IMR-90 (cell line): Measurements from ENCODE around the gene PLA2G4F. TPM values are rescaled to one million over a fixed set of nuclear protein-coding genes. Genes with fewer than 3 reads are reported as not detected.

Experiments
- ATAC-seq: fragments of 200-7000 bp; cut with Tn5 transposase; 2 replicates; pipeline ENCODE4 v1.9.1; 2020; ENCODE audit warnings: low read depth, mild to moderate bottlenecking, moderate library complexity
- BruUV-seq: library from RNA; stranded (reverse); fragments of 400-500 nt; replicated peaks from 2 replicates; lab custom pipeline; 2021; lab: Mats Ljungman, UMichigan
- CTCF ChIA-PET: fragments of 300-600 bp; formaldehyde crosslinking; extraction: SDS; loops from one replicate; lab custom pipeline; 2021; ENCODE audit warnings: antibody characterized with exemption; lab: Yijun Ruan, JAX
- POLR2A ChIA-PET: fragments of 300-600 bp; sonication (Branson Sonifier 250); formaldehyde crosslinking; loops from one replicate; lab custom pipeline; 2022; ENCODE audit warnings: antibody characterized with exemption; ENCODE audit not compliant: unreplicated experiment; lab: Charles Lee
- DNase-seq: peaks from one replicate; pipeline ENCODE4 v3.0.0; 2013
- H2AFZ ChIP-seq: replicated peaks from 2 replicates; pipeline ENCODE3; 2013; ENCODE audit warnings: low read length, mild to moderate bottlenecking; ENCODE audit not compliant: poor library complexity
- H2AK5ac ChIP-seq: 2 replicates; pipeline ENCODE4 v1.6.1; 2013; ENCODE audit warnings: low read depth, low read length, inconsistent platforms
- H2AK9ac ChIP-seq: replicated peaks from 2 replicates; pipeline ENCODE3; 2013; ENCODE audit warnings: mild to moderate bottlenecking, low read depth, low read length, moderate library complexity; ENCODE audit not compliant: poor library complexity
- H2BK120ac ChIP-seq: 2 replicates; pipeline ENCODE4 v1.6.1; 2013; ENCODE audit warnings: low read depth, low read length, inconsistent platforms
- H2BK15ac ChIP-seq: 3 replicates; pipeline ENCODE4 v1.6.1; 2013; ENCODE audit warnings: low read depth, low read length, inconsistent platforms
- H2BK20ac ChIP-seq: 2 replicates; pipeline ENCODE4 v1.6.1; 2013; ENCODE audit warnings: low read depth, mild to moderate bottlenecking, inconsistent platforms, low read length, moderate library complexity
- H2BK5ac ChIP-seq: 2 replicates; pipeline ENCODE4 v1.6.1; 2013; ENCODE audit warnings: mild to moderate bottlenecking, low read depth, low read length, inconsistent platforms; ENCODE audit not compliant: poor library complexity, severe bottlenecking
- H3K14ac ChIP-seq: replicated peaks from 2 replicates; pipeline ENCODE4 v1.6.1; 2013; ENCODE audit warnings: low read depth, low read length, inconsistent platforms
- H3K18ac ChIP-seq: 2 replicates; pipeline ENCODE4 v1.6.1; 2013; ENCODE audit warnings: low read depth, low read length, control low read depth
- H3K23ac ChIP-seq: 2 replicates; pipeline ENCODE4 v1.6.1; 2013; ENCODE audit warnings: low read depth, low read length, inconsistent platforms
- H3K27ac ChIP-seq: 2 replicates; pipeline ENCODE4 v1.5.1; 2013; ENCODE audit warnings: mild to moderate bottlenecking, control low read depth, low read length; ENCODE audit not compliant: insufficient read depth
- H3K27me3 ChIP-seq: 2 replicates; pipeline ENCODE4 v1.6.1; 2013; ENCODE audit warnings: low read length; ENCODE audit not compliant: control insufficient read depth, insufficient read depth
- H3K36me3 ChIP-seq: 2 replicates; pipeline ENCODE4 v1.6.1; 2013; ENCODE audit warnings: low read length, mixed read lengths; ENCODE audit not compliant: control insufficient read depth, insufficient read depth
- H3K4ac ChIP-seq: 2 replicates; pipeline ENCODE4 v1.6.1; 2013; ENCODE audit warnings: low read depth, low read length, inconsistent platforms
- H3K4me1 ChIP-seq: 2 replicates; pipeline ENCODE4 v1.6.1; 2013; ENCODE audit warnings: low read length, mixed read lengths; ENCODE audit not compliant: control insufficient read depth, insufficient read depth
- H3K4me2 ChIP-seq: 2 replicates; pipeline ENCODE4 v1.6.1; 2013; ENCODE audit warnings: low read depth, mild to moderate bottlenecking, control low read depth, low read length, moderate library complexity
- H3K4me3 ChIP-seq: 2 replicates; pipeline ENCODE4 v1.5.1; 2013; ENCODE audit warnings: low read depth, mild to moderate bottlenecking, control low read depth, low read length, moderate library complexity; ENCODE audit not compliant: insufficient read depth
- H3K56ac ChIP-seq: 2 replicates; pipeline ENCODE4 v1.6.1; 2013; ENCODE audit warnings: low read length, inconsistent platforms; ENCODE audit not compliant: insufficient read depth; ENCODE audit errors: extremely low read depth
- H3K79me1 ChIP-seq, 2 experiments: 2 replicates each; pipeline ENCODE4 v1.6.1; 2013; ENCODE audit warnings: low read length in 2 of 2, inconsistent platforms in 1 of 2, low read depth in 1 of 2
- H3K9ac ChIP-seq: 2 replicates; pipeline ENCODE4 v1.6.1; 2013; ENCODE audit warnings: low read depth, low read length, control low read depth
- H3K9me1 ChIP-seq: 2 replicates; pipeline ENCODE4 v1.6.1; 2013; ENCODE audit warnings: low read length, inconsistent platforms; ENCODE audit not compliant: insufficient read depth
- H3K9me3 ChIP-seq: 2 replicates; pipeline ENCODE4 v1.6.1; 2013; ENCODE audit warnings: low read length; ENCODE audit not compliant: control insufficient read depth, insufficient read depth
- H4K20me1 ChIP-seq: 2 replicates; pipeline ENCODE4 v1.6.1; 2013; ENCODE audit warnings: low read length, inconsistent platforms; ENCODE audit not compliant: insufficient read depth
- H4K5ac ChIP-seq: 2 replicates; pipeline ENCODE4 v1.6.1; 2013; ENCODE audit warnings: mild to moderate bottlenecking, low read depth, low read length, control low read depth
- H4K8ac ChIP-seq, 2 experiments: 2 replicates each; pipeline ENCODE4 v1.6.1; 2013; ENCODE audit warnings: low read depth in 2 of 2, low read length in 2 of 2, control low read depth in 1 of 2, inconsistent platforms in 1 of 2
- H4K91ac ChIP-seq: 2 replicates; pipeline ENCODE4 v1.6.1; 2013; ENCODE audit warnings: low read depth, low read length, inconsistent platforms; ENCODE audit not compliant: insufficient read depth
- BHLHE40 ChIP-seq: fragments of 150-350 bp; IDR thresholded peaks from 2 replicates; pipeline ENCODE4 v1.6.1; 2016; ENCODE audit warnings: mild to moderate bottlenecking, low read depth, low read length
- CEBPB ChIP-seq: IDR thresholded peaks from 2 replicates; pipeline ENCODE4 v1.6.1; 2012; ENCODE audit warnings: low read depth, low read length, improper control_type of control experiment
- MXI1 ChIP-seq: IDR thresholded peaks from 2 replicates; pipeline ENCODE4 v1.6.1; 2012; ENCODE audit warnings: low read depth, mild to moderate bottlenecking, low read length, moderate library complexity, borderline replicate concordance
- NFE2L2 ChIP-seq: fragments of 150-350 bp; IDR thresholded peaks from 2 replicates; pipeline ENCODE4 v1.6.1; 2016; ENCODE audit warnings: low read depth, mild to moderate bottlenecking, low read length
- SMC3 ChIP-seq: fragments of 150-350 bp; IDR thresholded peaks from 2 replicates; pipeline ENCODE4 v1.6.1; 2016; ENCODE audit warnings: low read depth, mild to moderate bottlenecking, antibody characterized with exemption, low read length, moderate library complexity
- USF2 ChIP-seq: fragments of 150-350 bp; IDR thresholded peaks from 2 replicates; pipeline ENCODE4 v1.6.1; 2017; ENCODE audit warnings: mild to moderate bottlenecking, antibody characterized with exemption, low read length, low read depth
- WGBS, 2 experiments: methylation state at CpG; one replicate each; pipeline versions ENCODE4 v1.1.5 to v1.1.7; 2013; ENCODE audit warnings: missing lambda C conversion rate in 2 of 2; ENCODE audit not compliant: insufficient read length in 1 of 2; ENCODE audit errors: extremely low coverage in 2 of 2; 5-methylcytosine and 5-hydroxymethylcytosine counted together
- dilution Hi-C: fragments of 300-500 bp; cut with HindIII; formaldehyde crosslinking; loops from one replicate; pipeline ENCODE4 v1.14.3; 2018; ENCODE audit warnings: low sequenced_read_pairs; ENCODE audit not compliant: unreplicated experiment
- in situ Hi-C: fragments of 300-500 bp; cut with MboI; formaldehyde crosslinking; loops from 3 replicates; pipeline ENCODE4 v1.14.3; 2019; ENCODE audit warnings: low sequenced_read_pairs, inconsistent platforms, mixed read lengths
- intact Hi-C: fragments of 100-400 bp; cut with micrococcal nuclease; formaldehyde crosslinking; loops from 2 replicates; pipeline ENCODE4 v1.10.0; 2022
- polyA plus RNA-seq, 3 experiments: library from polyadenylated mRNA; depleted of rRNA; stranded (reverse); fragments of >200 nt; gene quantifications; 2 replicates each; pipeline ENCODE4 v1.2.3, GENCODE V29; 2012; ENCODE audit warnings: low replicate concordance in 1 of 3
- total RNA-seq: library from RNA; depleted of rRNA; stranded (reverse); fragments of >200 nt; gene quantifications from 2 replicates; pipeline ENCODE4 v1.2.3, GENCODE V29; 2012
- TF ChIP-seq, protein P1 (sequence below): conservative IDR thresholded peaks from 2 replicates; pipeline ENCODE4 v1.5.1; 2012; ENCODE audit warnings: mild to moderate bottlenecking, low read depth, low read length, improper control_type of control experiment

Gene PLA2G4F
- total and polyA plus RNA-seq, 2 of the 4 experiments (the other 2 are of a cell fraction), result not detected

DNA sequence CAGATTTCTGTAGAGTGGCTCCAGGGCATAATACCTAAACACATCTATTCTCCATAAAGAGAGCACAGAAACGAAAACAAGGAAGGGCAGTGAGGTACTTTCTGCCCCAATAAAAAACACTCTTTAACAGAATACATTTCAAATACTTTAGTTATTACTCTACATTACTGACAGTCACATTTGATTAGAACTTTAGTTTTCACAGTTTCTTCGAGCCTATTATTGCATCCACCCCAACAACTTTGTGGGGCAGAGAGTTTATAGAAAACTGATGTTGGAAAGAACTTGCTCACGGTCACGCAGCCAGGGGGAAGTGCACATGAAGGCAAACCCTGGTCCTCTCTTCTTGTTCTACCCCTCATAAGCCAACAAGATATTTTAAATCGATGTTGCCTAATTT, 42.7 kb upstream of the PLA2G4F start:
- no peak overlapping the region for H3K14ac ChIP-seq
- dilution Hi-C loops, result no loop called here
- in situ Hi-C loops, result no loop called here
- no peak overlapping the region for H3K9ac ChIP-seq
- H2BK20ac ChIP-seq, result no peak overlapping the region
- no CpG with 5 or more reads among the region's 5 CpGs for WGBS, 2 experiments
- H3K27me3 ChIP-seq, result no peaks in the 10 kb centered on the region
- ATAC-seq (no peak), DNase-seq (no peak)
- H2BK120ac ChIP-seq, result no peak overlapping the region
- no peak overlapping the region for H3K27ac ChIP-seq
- H2AK9ac ChIP-seq, result no peak overlapping the region
- no peak overlapping the region for H3K18ac ChIP-seq
- H4K20me1 ChIP-seq, result peaks cover 4% of the 10 kb centered on the region; the same call in 1 of the 2 replicates
- H3K4me2 ChIP-seq, result no peak overlapping the region
- no peak for TF ChIP-seq BHLHE40
- no peak for TF ChIP-seq CEBPB
- TF ChIP-seq SMC3, result no peak
- TF ChIP-seq NFE2L2, result no peak
- TF ChIP-seq USF2, result no peak
- TF ChIP-seq MXI1, result no peak
- TF ChIP-seq, protein P1, sequence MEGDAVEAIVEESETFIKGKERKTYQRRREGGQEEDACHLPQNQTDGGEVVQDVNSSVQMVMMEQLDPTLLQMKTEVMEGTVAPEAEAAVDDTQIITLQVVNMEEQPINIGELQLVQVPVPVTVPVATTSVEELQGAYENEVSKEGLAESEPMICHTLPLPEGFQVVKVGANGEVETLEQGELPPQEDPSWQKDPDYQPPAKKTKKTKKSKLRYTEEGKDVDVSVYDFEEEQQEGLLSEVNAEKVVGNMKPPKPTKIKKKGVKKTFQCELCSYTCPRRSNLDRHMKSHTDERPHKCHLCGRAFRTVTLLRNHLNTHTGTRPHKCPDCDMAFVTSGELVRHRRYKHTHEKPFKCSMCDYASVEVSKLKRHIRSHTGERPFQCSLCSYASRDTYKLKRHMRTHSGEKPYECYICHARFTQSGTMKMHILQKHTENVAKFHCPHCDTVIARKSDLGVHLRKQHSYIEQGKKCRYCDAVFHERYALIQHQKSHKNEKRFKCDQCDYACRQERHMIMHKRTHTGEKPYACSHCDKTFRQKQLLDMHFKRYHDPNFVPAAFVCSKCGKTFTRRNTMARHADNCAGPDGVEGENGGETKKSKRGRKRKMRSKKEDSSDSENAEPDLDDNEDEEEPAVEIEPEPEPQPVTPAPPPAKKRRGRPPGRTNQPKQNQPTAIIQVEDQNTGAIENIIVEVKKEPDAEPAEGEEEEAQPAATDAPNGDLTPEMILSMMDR, result no peak
- no TSS peak for BruUV-seq
- no peak overlapping the region for H4K8ac ChIP-seq
- no peak overlapping the region for H3K4me3 ChIP-seq
- intact Hi-C loops, result no loop called here
- H3K56ac ChIP-seq, result no peak overlapping the region
- peaks cover 6% of the 10 kb centered on the region for H3K9me1 ChIP-seq
- H3K79me1 ChIP-seq, result peaks cover 29 to 60% of the 10 kb centered on the region in 2 experiments
- H2BK15ac ChIP-seq, result no peak overlapping the region
- H4K5ac ChIP-seq, result no peak overlapping the region
- ChIA-PET CTCF (no interaction called here), POLR2A (no interaction called here)
- no peak overlapping the region for H3K4ac ChIP-seq
- peaks cover 17% of the 10 kb centered on the region for H3K36me3 ChIP-seq
- H2BK5ac ChIP-seq, result no peak overlapping the region
- H3K23ac ChIP-seq, result no peak overlapping the region
- H4K91ac ChIP-seq, result no peak overlapping the region
- H3K9me3 ChIP-seq, result no peaks in the 10 kb centered on the region
- no peak overlapping the region for H2AK5ac ChIP-seq
- H3K4me1 ChIP-seq, result no peaks in the 10 kb centered on the region; the same call in 1 of the 2 replicates
- no peak overlapping the region for H2AFZ ChIP-seq
